Stomach (tissue), 9 donors: ENCODE measurements around the gene CLCNKA. TPM values are rescaled to one million over a fixed set of nuclear protein-coding genes. Genes with fewer than 3 reads are reported as not detected.

ENCODE experiments used
- DNase-seq, 2 donors: peaks; one replicate each; pipeline versions ENCODE4 v3.0.0 to v3.0.0-alpha.2; 2013 to 2019
- H3K27ac ChIP-seq, 5 donors: fragments of 200-600 bp in 4 of 5; sonication (generic) in 4 of 5; one replicate each; pipeline ENCODE4 v1.5.1; 2013 to 2019; ENCODE audit warnings: mild to moderate bottlenecking in 1 of 5, moderate library complexity in 1 of 5
- H3K27me3 ChIP-seq, 3 donors: fragments of 200-600 bp; sonication (generic); one replicate each; pipeline ENCODE4 v1.5.1; 2017 to 2019; ENCODE audit warnings: mixed run types in 1 of 3
- H3K36me3 ChIP-seq, 4 donors: fragments of 200-600 bp; sonication (generic); 1 replicate in 3 of 4; 2 replicates in 1 of 4; pipeline ENCODE4 v1.5.1; 2016 to 2019
- H3K4me1 ChIP-seq, 4 donors: fragments of 200-600 bp; sonication (generic); one replicate each; pipeline ENCODE4 v1.5.1; 2016 to 2019
- H3K4me3 ChIP-seq, 4 donors: fragments of 200-600 bp; sonication (generic) in 3 of 4; one replicate each; pipeline ENCODE4 v1.5.1; 2016 to 2019; ENCODE audit warnings: mild to moderate bottlenecking in 1 of 4
- H3K9me3 ChIP-seq, 4 donors: fragments of 200-600 bp; sonication (generic); one replicate each; pipeline ENCODE4 v1.5.1; 2016 to 2019
- EP300 ChIP-seq: sonication (generic); formaldehyde crosslinking; IDR thresholded peaks from one replicate; pipeline ENCODE4 v1.6.1; 2017; ENCODE audit warnings: antibody characterized with exemption
- POLR2A ChIP-seq, 4 donors: fragments of 450-650 bp; IDR thresholded peaks; one replicate each; pipeline ENCODE4 v1.6.1; 2016; ENCODE audit warnings: antibody characterized with exemption in 4 of 4, control low read depth in 2 of 4, mild to moderate bottlenecking in 1 of 4, moderate library complexity in 1 of 4
- POLR2AphosphoS5 ChIP-seq, 3 donors: sonication (generic); formaldehyde crosslinking; IDR thresholded peaks; one replicate each; pipeline ENCODE4 v1.6.1; 2016; ENCODE audit warnings: antibody characterized with exemption in 3 of 3
- WGBS, 5 donors: extraction: QIAGEN DNeasy Blood & Tissue Kit in 3 of 5; methylation state at CpG; one replicate each; pipeline versions ENCODE4 v1.1.5 to v1.1.7; 2013 to 2018; 5-methylcytosine and 5-hydroxymethylcytosine counted together
- intact Hi-C: fragments of 100-400 bp; cut with DNase I; formaldehyde crosslinking; loops from one replicate; pipeline ENCODE4 v1.15.1; 2023; ENCODE audit warnings: low total_unique reads
- polyA plus RNA-seq, 3 donors: library from polyadenylated mRNA; stranded (reverse); fragments of 200-250 nt; gene quantifications; one replicate each; pipeline ENCODE4 v1.2.3, GENCODE V29; 2013
- total RNA-seq, 5 donors: library from RNA; depleted of rRNA; stranded (reverse); fragments of >200 nt; gene quantifications; one replicate each; pipeline versions ENCODE4 v1.1.0 to v1.2.3, GENCODE V29; 2014 to 2016
- TF ChIP-seq, protein P1 (sequence below), 7 experiments: fragments of 450-650 bp in 4 of 7; fragments of 200-600 bp in 3 of 7; sonication (generic) in 3 of 7; IDR thresholded peaks; one replicate each; pipeline ENCODE4 v1.5.1; 2016 to 2019; ENCODE audit warnings: antibody characterized with exemption in 7 of 7, control low read depth in 2 of 7, mild to moderate bottlenecking in 1 of 7
- donor health status: healthy with polysubstance abuse.
- donor health status: Bipolar disorder and iron deficiency.
- donor health status: healthy.

The CLCNKA gene
- total and polyA plus RNA-seq, 8 donors, result 0.55 to 16.1 (median 4.5) TPM; not detected in 2

DNA sequence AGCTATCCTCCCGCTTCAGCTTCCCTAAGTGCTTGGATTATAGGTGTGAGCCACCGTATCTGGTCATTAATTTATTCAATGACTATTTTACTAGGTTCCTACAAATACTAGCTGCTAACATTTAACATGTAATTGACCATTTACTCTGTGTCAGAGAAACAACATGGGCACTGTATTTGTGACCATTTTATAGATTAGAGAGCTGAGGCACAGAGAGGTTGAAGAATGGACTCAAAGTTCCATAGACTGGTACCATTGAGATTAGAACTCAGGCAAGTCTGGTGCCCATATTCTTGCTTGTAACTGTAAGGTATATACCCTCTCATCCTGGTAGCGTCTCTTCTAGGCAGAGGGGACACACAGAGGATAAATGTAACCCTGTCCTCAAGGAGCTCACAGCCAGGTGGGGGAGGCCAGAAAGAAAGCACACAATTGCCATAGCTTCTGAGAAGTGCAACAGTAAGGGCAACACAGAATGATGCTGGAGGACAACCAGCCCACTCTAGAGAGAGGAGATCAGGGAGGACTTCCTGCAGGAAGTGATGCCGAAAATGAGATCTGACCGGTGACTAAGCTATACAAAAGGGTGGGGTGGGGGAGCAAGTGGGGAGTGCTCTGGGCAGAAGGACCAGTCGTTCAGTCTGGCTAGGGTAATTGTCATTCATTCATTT lies 14.0 kb upstream of the CLCNKA start:
- H3K4me3 ChIP-seq, result no peak overlapping the region
- H3K27ac ChIP-seq, result no peak overlapping the region
- intact Hi-C loops, result no loop called here
- WGBS, 5 donors, result 70 to 79% (median 73%) methylated on average over 6 of the region's 6 CpGs
- H3K4me1 ChIP-seq, result peaks cover 8 to 14% (median 11%) of the 10 kb centered on the region in 4 donors
- no peaks in the 10 kb centered on the region for H3K9me3 ChIP-seq
- no peaks in the 10 kb centered on the region for H3K27me3 ChIP-seq
- TF ChIP-seq POLR2A (IDR thresholded peaks at IDR 0.05), result no peak
- TF ChIP-seq, protein P1, sequence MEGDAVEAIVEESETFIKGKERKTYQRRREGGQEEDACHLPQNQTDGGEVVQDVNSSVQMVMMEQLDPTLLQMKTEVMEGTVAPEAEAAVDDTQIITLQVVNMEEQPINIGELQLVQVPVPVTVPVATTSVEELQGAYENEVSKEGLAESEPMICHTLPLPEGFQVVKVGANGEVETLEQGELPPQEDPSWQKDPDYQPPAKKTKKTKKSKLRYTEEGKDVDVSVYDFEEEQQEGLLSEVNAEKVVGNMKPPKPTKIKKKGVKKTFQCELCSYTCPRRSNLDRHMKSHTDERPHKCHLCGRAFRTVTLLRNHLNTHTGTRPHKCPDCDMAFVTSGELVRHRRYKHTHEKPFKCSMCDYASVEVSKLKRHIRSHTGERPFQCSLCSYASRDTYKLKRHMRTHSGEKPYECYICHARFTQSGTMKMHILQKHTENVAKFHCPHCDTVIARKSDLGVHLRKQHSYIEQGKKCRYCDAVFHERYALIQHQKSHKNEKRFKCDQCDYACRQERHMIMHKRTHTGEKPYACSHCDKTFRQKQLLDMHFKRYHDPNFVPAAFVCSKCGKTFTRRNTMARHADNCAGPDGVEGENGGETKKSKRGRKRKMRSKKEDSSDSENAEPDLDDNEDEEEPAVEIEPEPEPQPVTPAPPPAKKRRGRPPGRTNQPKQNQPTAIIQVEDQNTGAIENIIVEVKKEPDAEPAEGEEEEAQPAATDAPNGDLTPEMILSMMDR (IDR thresholded peaks at IDR 0.05), result no peak
- no peak for TF ChIP-seq EP300
- no peak for TF ChIP-seq POLR2AphosphoS5 (IDR thresholded peaks at IDR 0.05)
- no peak for DNase-seq
- no peaks in the 10 kb centered on the region for H3K36me3 ChIP-seq

DNA sequence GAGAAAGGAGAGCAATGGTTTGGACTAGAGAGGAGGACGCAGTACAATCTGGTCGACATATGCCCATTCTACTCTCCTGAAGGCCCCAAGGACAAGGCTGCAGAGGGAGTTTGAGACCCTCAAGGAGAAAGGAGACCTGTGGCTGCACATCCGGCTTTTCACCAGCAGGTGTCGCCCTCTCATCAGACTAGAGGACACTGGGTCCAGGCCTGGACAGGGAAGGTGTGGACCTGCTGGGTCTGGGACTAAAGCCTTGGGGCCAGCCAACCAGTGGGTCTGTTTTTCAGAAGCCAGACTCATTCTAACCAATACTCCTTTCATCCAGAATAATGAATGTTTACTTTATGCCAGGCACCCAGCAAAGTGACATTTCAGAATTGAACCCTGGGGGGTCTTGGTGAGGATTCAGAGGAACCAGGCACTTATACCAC lies 12.8 kb upstream of the CLCNKA start:
- intact Hi-C loops, result no loop called here
- H3K27me3 ChIP-seq, result no peaks in the 10 kb centered on the region
- H3K4me1 ChIP-seq, result peaks cover 20 to 23% (median 21%) of the 10 kb centered on the region in 4 donors
- H3K27ac ChIP-seq, result no peak overlapping the region
- 1 to 3% (median 2%) methylated on average over 4 of the region's 4 CpGs for WGBS, 5 donors
- H3K4me3 ChIP-seq, result no peak overlapping the region
- TF ChIP-seq, protein P1 (IDR thresholded peaks at IDR 0.05), result peak in 6 of 7 experiments; percentile 44 to 99 (median 96)
- no peak for TF ChIP-seq POLR2A (IDR thresholded peaks at IDR 0.05)
- peak in 1 of 3 donors; percentile 30 for TF ChIP-seq POLR2AphosphoS5 (IDR thresholded peaks at IDR 0.05)
- DNase-seq, result peak; percentile 87 to 91
- no peaks in the 10 kb centered on the region for H3K36me3 ChIP-seq
- H3K9me3 ChIP-seq, result no peaks in the 10 kb centered on the region

DNA sequence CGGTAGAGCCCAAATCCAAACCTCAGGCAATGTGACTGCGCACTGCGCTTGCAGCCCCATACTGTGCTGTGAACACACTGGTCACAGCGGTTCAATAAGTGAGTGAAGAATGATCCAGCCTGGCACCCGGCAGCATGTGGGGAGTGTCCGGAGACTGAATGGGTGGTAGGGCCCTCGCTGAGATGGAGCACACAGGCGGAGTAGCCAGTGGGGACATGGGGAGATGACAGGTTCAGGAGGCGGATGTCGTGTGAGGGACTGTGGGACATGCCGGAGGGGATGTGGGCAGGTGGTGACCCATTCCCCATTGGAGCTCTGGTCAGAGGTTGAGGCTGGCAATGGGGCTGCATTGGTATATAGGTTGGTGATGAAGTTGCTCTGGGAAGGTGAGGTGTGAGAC lies 12.2 kb upstream of the CLCNKA start:
- no peaks in the 10 kb centered on the region for H3K9me3 ChIP-seq
- peaks cover 25 to 28% (median 26%) of the 10 kb centered on the region in 4 donors for H3K4me1 ChIP-seq
- intact Hi-C loops, result no loop called here
- 88 to 92% (median 90%) methylated on average over 11 of the region's 11 CpGs for WGBS, 5 donors
- H3K27ac ChIP-seq, result no peak overlapping the region
- no peak for DNase-seq
- H3K36me3 ChIP-seq, result no peaks in the 10 kb centered on the region
- H3K27me3 ChIP-seq, result no peaks in the 10 kb centered on the region
- TF ChIP-seq POLR2A (IDR thresholded peaks at IDR 0.05) (no peak), POLR2AphosphoS5 (IDR thresholded peaks at IDR 0.05) (no peak), EP300 (no peak)
- TF ChIP-seq, protein P1 (IDR thresholded peaks at IDR 0.05), result no peak
- H3K4me3 ChIP-seq, result no peak overlapping the region

DNA sequence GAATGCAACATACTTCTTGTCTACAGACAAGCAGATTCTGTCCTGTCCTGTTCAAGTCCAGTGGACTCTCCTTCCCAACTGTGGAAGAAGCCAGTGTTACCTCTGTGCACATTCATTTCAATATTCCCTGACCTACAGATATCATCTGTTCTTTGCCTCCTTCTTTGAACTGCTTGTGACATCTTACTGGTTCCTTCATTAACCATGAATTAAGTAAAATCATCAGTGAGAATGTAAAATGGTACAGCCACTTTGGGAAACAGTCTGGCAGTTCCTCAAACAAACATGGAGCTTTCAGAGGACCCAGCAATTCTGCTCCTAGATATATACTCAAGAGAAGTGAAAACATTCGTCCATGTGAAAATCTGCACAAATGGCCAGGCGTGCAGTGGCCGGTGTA lies 11.0 kb upstream of the CLCNKA start:
- H3K27ac ChIP-seq, result no peak overlapping the region
- DNase-seq, result no peak
- no peaks in the 10 kb centered on the region for H3K9me3 ChIP-seq
- H3K4me3 ChIP-seq, result no peak overlapping the region
- H3K36me3 ChIP-seq, result no peaks in the 10 kb centered on the region
- no peak for TF ChIP-seq POLR2AphosphoS5 (IDR thresholded peaks at IDR 0.05)
- TF ChIP-seq EP300, result no peak
- no peak for TF ChIP-seq POLR2A (IDR thresholded peaks at IDR 0.05)
- TF ChIP-seq, protein P1 (IDR thresholded peaks at IDR 0.05), result no peak
- intact Hi-C loops, result no loop called here
- H3K4me1 ChIP-seq, result peaks cover 35 to 38% (median 35%) of the 10 kb centered on the region in 4 donors
- WGBS, 5 donors, result 93 to 100% (median 96%) methylated on average over 3 of the region's 3 CpGs
- H3K27me3 ChIP-seq, result no peaks in the 10 kb centered on the region
